Fibroblast of lung (primary cell): ENCODE measurements around the gene STK10.

Experiments
- CTCF ChIP-seq, 2 donors: IDR thresholded peaks in 1 of 2; conservative IDR thresholded peaks in 1 of 2; 1 replicate in 1 of 2; 2 replicates in 1 of 2; pipeline ENCODE4 v1.5.1; 2011 to 2012; ENCODE audit warnings: low read length in 2 of 2, control low read depth in 1 of 2, inconsistent platforms in 1 of 2, low read depth in 1 of 2, mild to moderate bottlenecking in 1 of 2
- EZH2 ChIP-seq: IDR thresholded peaks from 2 replicates; pipeline ENCODE4 v1.5.1; 2012; ENCODE audit warnings: low read length, control low read depth, mild to moderate bottlenecking; ENCODE audit errors: missing control alignments

GRCh38 chr5:172048170-172048422 lies 139.9 kb downstream of the STK10 start:
- TF ChIP-seq EZH2 (no peak), CTCF (conservative IDR thresholded peaks at IDR 0.05 in 1 of 2, IDR thresholded peaks at IDR 0.05 in 1 of 2; ENCODE audit: low read depth in 1 of 2, low read length in 2 of 2) (no peak)
